Keratinocyte (primary cell): ENCODE measurements around the gene KCNH6. TPM values are rescaled to one million over a fixed set of nuclear protein-coding genes. Genes with fewer than 3 reads are reported as not detected.

Source experiments
- DNase-seq: peaks from one replicate; pipeline ENCODE4 v3.0.0-alpha.2; 2011; ENCODE audit warnings: low read depth, missing footprints, low spot score
- FAIRE-seq: peaks from 2 replicates; lab custom pipeline; 2011; peaks lifted over from hg19 to GRCh38; lab: Jason Lieb, UNC
- H2AFZ ChIP-seq: 2 replicates; pipeline ENCODE4 v1.6.0; 2012; ENCODE audit warnings: low read length, control low read depth, inconsistent platforms; ENCODE audit not compliant: control insufficient read depth
- H3K27ac ChIP-seq: 2 replicates; pipeline ENCODE4 v1.5.1; 2011; ENCODE audit warnings: low read length; ENCODE audit not compliant: control insufficient read depth, insufficient read depth
- H3K27me3 ChIP-seq: 3 replicates; pipeline ENCODE4 v1.6.0; 2011; ENCODE audit warnings: low read length; ENCODE audit not compliant: control insufficient read depth, insufficient read depth; ENCODE audit errors: extremely low read depth
- H3K36me3 ChIP-seq, 2 experiments: 2 replicates in 1 of 2; 3 replicates in 1 of 2; pipeline ENCODE4 v1.5.1; 2011; ENCODE audit warnings: low read length in 2 of 2, mild to moderate bottlenecking in 1 of 2; ENCODE audit not compliant: control insufficient read depth in 2 of 2, insufficient read depth in 2 of 2; ENCODE audit errors: extremely low read depth in 1 of 2
- H3K4me1 ChIP-seq: 3 replicates; pipeline ENCODE4 v1.5.1; 2011; ENCODE audit warnings: low read length; ENCODE audit not compliant: control insufficient read depth, insufficient read depth; ENCODE audit errors: extremely low read depth
- H3K4me2 ChIP-seq: 3 replicates; pipeline ENCODE4 v1.6.0; 2011; ENCODE audit warnings: low read depth, low read length; ENCODE audit not compliant: control insufficient read depth, insufficient read depth; ENCODE audit errors: extremely low read depth
- H3K4me3 ChIP-seq, 3 experiments: fragments of 200-600 bp in 1 of 3; sonication (generic) in 1 of 3; 2 replicates in 2 of 3; 3 replicates in 1 of 3; pipeline ENCODE4 v1.5.1; 2011 to 2016; ENCODE audit warnings: low read length in 3 of 3, mild to moderate bottlenecking in 3 of 3, control low read depth in 2 of 3, inconsistent platforms in 1 of 3, low read depth in 1 of 3, mixed read lengths in 1 of 3, mixed run types in 1 of 3, moderate library complexity in 1 of 3; ENCODE audit not compliant: control insufficient read depth in 2 of 3, insufficient read depth in 2 of 3; ENCODE audit errors: extremely low read depth in 1 of 3
- H3K79me2 ChIP-seq: 2 replicates; pipeline ENCODE4 v1.6.0; 2012; ENCODE audit warnings: low read length; ENCODE audit not compliant: control insufficient read depth, insufficient read depth
- H3K9ac ChIP-seq: 3 replicates; pipeline ENCODE4 v1.6.0; 2011; ENCODE audit warnings: low read length; ENCODE audit not compliant: control insufficient read depth, insufficient read depth; ENCODE audit errors: extremely low read depth
- H3K9me1 ChIP-seq: 3 replicates; pipeline ENCODE4 v1.6.0; 2011; ENCODE audit warnings: low read length; ENCODE audit not compliant: control insufficient read depth, insufficient read depth; ENCODE audit errors: extremely low read depth
- H3K9me3 ChIP-seq: 2 replicates; pipeline ENCODE4 v1.5.1; 2012; ENCODE audit warnings: low read depth, low read length; ENCODE audit not compliant: control insufficient read depth
- H4K20me1 ChIP-seq: 3 replicates; pipeline ENCODE4 v1.6.0; 2011; ENCODE audit warnings: low read length; ENCODE audit not compliant: control insufficient read depth, insufficient read depth; ENCODE audit errors: extremely low read depth
- EZH2 ChIP-seq: IDR thresholded peaks from one replicate; pipeline ENCODE4 v1.6.1; 2012; ENCODE audit warnings: inconsistent platforms, mild to moderate bottlenecking, low read length, moderate library complexity
- dilution Hi-C: fragments of 300-500 bp; cut with MboI; formaldehyde crosslinking; loops from one replicate; pipeline ENCODE4 v1.7.0; 2020; ENCODE audit warnings: low sequenced_read_pairs; ENCODE audit not compliant: extremely low pct_ligation_motif_present
- polyA plus RNA-seq, 5 experiments: library from polyadenylated mRNA; depleted of rRNA in 3 of 5; stranded (reverse) in 3 of 5; stranded (forward) in 1 of 5; unstranded in 1 of 5; fragments of >200 nt; gene quantifications; 1 replicate in 1 of 5; 2 replicates in 3 of 5; 3 replicates in 1 of 5; pipeline versions ENCODE4 v1.2.1 to v1.2.3, GENCODE V29; 2011 to 2012; ENCODE audit warnings: missing spikeins in 2 of 5, low read depth in 1 of 5, low replicate concordance in 1 of 5
- TF ChIP-seq, protein P1 (sequence below), 3 experiments: IDR thresholded peaks in 1 of 3; conservative IDR thresholded peaks in 1 of 3; optimal IDR thresholded peaks in 1 of 3; 2 replicates in 2 of 3; 3 replicates in 1 of 3; pipeline versions ENCODE3 to v1.5.1; 2011; ENCODE audit warnings: low read length in 3 of 3, mild to moderate bottlenecking in 3 of 3, moderate library complexity in 2 of 3, control low read depth in 1 of 3, inconsistent platforms in 1 of 3; ENCODE audit not compliant: insufficient read depth in 2 of 3; ENCODE audit errors: extremely low read depth in 1 of 3

The KCNH6 gene
- polyA plus RNA-seq, 1 donor (not counting 4 experiments of a cell fraction or from before 2014, with no cell fraction given): not detected

DNA sequence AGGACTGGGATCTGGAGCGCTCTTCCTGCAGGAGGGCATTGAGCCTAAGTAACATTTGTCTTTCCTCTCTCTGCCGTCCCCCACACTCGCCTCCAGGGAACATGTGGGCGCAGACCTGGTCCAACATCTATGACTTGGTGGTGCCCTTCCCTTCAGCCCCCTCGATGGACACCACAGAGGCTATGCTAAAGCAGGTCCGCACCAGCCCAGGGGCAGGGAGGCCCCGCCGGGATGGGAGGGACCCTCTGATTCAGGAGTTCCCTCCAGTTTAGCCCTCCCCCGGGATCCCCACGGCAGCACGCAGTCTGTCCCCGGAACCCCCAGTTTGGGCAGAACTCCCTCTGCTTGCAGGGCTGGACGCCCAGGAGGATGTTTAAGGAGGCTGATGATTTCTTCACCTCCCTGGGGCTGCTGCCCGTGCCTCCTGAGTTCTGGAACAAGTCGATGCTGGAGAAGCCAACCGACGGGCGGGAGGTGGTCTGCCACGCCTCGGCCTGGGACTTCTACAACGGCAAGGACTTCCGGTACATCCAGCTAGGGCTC is 32.2 kb upstream of the KCNH6 start:
- Histone ChIP-seq H3K4me1 (no peaks in the 10 kb centered on the region), H3K4me2 (no peak overlapping the region), H2AFZ (no peak overlapping the region), H3K79me2 (no peaks in the 10 kb centered on the region), H3K9me1 (no peaks in the 10 kb centered on the region), H3K36me3 (no peaks in the 10 kb centered on the region), H3K27me3 (peaks cover 23% of the 10 kb centered on the region), H3K9ac (no peak overlapping the region), H3K9me3 (no peaks in the 10 kb centered on the region), H3K4me3 (no peak overlapping the region), H4K20me1 (no peaks in the 10 kb centered on the region), H3K27ac (no peak overlapping the region)
- dilution Hi-C loops: no loop called here
- no peak for FAIRE-seq
- no peak for TF ChIP-seq EZH2
- TF ChIP-seq, protein P1, sequence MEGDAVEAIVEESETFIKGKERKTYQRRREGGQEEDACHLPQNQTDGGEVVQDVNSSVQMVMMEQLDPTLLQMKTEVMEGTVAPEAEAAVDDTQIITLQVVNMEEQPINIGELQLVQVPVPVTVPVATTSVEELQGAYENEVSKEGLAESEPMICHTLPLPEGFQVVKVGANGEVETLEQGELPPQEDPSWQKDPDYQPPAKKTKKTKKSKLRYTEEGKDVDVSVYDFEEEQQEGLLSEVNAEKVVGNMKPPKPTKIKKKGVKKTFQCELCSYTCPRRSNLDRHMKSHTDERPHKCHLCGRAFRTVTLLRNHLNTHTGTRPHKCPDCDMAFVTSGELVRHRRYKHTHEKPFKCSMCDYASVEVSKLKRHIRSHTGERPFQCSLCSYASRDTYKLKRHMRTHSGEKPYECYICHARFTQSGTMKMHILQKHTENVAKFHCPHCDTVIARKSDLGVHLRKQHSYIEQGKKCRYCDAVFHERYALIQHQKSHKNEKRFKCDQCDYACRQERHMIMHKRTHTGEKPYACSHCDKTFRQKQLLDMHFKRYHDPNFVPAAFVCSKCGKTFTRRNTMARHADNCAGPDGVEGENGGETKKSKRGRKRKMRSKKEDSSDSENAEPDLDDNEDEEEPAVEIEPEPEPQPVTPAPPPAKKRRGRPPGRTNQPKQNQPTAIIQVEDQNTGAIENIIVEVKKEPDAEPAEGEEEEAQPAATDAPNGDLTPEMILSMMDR (optimal IDR thresholded peaks at IDR 0.05 in 1 of 3, IDR thresholded peaks at IDR 0.05 in 1 of 3, conservative IDR thresholded peaks at IDR 0.05 in 1 of 3; ENCODE audit: extremely low read depth in 1 of 3, insufficient read depth in 2 of 3, low read length in 3 of 3): no peak
- DNase-seq: no peak

- Histone ChIP-seq H4K20me1 (no peaks in the 10 kb centered on the region), H3K9me1 (no peaks in the 10 kb centered on the region), H3K36me3 (no peaks in the 10 kb centered on the region), H3K27me3 (peaks cover 23% of the 10 kb centered on the region), H3K9ac (no peak overlapping the region), H3K4me2 (no peak overlapping the region), H3K27ac (no peak overlapping the region), H3K9me3 (no peaks in the 10 kb centered on the region), H3K4me3 (no peak overlapping the region), H2AFZ (no peak overlapping the region), H3K79me2 (no peaks in the 10 kb centered on the region), H3K4me1 (no peaks in the 10 kb centered on the region)
- dilution Hi-C loops: no loop called here
- DNase-seq: no peak
- FAIRE-seq: no peak
- TF ChIP-seq, protein P1 (optimal IDR thresholded peaks at IDR 0.05 in 1 of 3, IDR thresholded peaks at IDR 0.05 in 1 of 3, conservative IDR thresholded peaks at IDR 0.05 in 1 of 3; ENCODE audit: extremely low read depth in 1 of 3, insufficient read depth in 2 of 3, low read length in 3 of 3): no peak
- TF ChIP-seq EZH2: no peak
Measured at GRCh38 chr17:63491413-63491812, 31.7 kb upstream of the KCNH6 start.
